GM12875 (cell line): ENCODE results near the gene MGAT3.

Experiments used
- H3K4me3 ChIP-seq: one replicate; pipeline ENCODE4 v1.5.1; 2011; ENCODE audit warnings: low read depth, low read length, control low read depth
- TF ChIP-seq, protein P1 (sequence below): IDR thresholded peaks from 2 replicates; pipeline ENCODE4 v1.5.1; 2011; ENCODE audit warnings: low read depth, mild to moderate bottlenecking, control low read depth, inconsistent platforms, low read length, moderate library complexity, borderline replicate concordance; ENCODE audit not compliant: insufficient read depth

The MGAT3 gene

DNA sequence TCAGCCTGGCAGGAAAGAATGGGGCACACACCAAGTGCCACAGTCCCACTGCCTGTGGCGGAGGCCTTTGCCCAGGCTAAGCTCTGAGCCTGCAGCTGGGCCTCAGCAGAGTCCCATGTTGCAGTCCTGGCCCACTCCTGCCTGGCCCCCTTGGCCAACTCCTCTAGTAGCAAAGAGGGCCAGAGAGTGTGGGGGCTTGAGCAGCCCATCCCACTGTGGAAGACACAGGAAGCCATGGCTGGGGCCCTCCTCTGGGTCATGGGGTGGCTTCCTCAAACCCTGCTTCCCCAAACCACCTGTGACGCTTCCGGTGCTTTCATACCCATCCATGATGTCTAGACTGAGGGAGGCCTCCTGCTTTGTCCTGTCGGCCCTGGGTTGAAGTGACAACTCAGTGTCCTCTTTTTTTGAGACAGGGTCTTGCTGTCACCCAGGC, 69.9 kb downstream of the MGAT3 start:
- TF ChIP-seq, protein P1, sequence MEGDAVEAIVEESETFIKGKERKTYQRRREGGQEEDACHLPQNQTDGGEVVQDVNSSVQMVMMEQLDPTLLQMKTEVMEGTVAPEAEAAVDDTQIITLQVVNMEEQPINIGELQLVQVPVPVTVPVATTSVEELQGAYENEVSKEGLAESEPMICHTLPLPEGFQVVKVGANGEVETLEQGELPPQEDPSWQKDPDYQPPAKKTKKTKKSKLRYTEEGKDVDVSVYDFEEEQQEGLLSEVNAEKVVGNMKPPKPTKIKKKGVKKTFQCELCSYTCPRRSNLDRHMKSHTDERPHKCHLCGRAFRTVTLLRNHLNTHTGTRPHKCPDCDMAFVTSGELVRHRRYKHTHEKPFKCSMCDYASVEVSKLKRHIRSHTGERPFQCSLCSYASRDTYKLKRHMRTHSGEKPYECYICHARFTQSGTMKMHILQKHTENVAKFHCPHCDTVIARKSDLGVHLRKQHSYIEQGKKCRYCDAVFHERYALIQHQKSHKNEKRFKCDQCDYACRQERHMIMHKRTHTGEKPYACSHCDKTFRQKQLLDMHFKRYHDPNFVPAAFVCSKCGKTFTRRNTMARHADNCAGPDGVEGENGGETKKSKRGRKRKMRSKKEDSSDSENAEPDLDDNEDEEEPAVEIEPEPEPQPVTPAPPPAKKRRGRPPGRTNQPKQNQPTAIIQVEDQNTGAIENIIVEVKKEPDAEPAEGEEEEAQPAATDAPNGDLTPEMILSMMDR, result no peak
- no peak overlapping the region for H3K4me3 ChIP-seq

DNA sequence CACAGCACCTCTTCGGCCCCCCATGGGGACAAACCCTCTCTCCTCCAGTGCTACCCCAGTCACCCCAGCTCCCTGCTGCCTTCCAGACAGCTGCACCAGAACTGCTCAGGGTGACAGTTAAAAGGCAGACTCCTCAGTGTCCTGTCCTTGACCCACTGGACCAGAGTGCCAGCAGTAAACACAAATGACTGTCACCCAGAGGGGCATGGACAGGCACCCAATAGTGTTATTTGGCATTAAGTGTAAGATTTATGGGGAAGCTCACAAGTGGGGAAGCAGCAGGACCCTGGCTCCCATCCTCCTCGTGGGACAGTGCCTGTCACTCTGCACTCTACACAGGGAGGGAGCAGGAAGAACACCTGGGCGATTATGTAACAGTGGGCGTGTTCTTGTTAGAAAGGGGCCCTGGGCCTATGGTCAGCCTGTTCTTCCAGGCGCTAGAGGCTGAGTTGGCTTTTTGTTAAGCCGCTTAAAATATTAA, 70.7 kb downstream of the MGAT3 start:
- TF ChIP-seq, protein P1, result no peak
- no peak overlapping the region for H3K4me3 ChIP-seq

DNA sequence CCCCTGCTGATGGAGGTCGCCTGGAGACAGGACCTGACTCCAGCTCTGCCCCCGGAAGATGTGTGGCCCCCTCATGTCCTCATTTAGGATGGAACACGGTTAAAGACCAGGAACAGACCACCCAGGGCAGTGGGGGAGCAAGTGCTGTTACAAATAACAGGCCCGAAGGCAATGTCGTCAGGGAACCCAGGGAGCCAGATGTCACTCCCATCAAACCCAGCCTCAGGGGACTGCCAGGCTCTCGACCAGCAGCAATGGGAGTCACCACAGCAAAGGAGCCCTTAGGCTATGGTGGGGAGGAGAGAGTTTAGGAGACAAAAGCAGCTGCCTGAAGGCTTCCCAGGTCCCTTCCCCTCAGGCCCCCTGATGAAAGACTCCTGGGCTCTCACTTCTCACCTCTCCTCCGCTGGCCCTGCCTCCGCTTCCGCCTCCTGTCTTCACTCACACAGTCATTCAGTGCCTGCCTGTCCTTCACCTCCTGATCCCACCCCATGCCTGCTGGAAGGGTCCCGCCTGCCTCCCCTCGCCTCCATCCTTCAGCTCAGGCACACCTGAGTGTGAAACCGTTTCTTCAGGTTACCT, 71.4 kb downstream of the MGAT3 start:
- H3K4me3 ChIP-seq, result peak overlapping the region; percentile 52

DNA sequence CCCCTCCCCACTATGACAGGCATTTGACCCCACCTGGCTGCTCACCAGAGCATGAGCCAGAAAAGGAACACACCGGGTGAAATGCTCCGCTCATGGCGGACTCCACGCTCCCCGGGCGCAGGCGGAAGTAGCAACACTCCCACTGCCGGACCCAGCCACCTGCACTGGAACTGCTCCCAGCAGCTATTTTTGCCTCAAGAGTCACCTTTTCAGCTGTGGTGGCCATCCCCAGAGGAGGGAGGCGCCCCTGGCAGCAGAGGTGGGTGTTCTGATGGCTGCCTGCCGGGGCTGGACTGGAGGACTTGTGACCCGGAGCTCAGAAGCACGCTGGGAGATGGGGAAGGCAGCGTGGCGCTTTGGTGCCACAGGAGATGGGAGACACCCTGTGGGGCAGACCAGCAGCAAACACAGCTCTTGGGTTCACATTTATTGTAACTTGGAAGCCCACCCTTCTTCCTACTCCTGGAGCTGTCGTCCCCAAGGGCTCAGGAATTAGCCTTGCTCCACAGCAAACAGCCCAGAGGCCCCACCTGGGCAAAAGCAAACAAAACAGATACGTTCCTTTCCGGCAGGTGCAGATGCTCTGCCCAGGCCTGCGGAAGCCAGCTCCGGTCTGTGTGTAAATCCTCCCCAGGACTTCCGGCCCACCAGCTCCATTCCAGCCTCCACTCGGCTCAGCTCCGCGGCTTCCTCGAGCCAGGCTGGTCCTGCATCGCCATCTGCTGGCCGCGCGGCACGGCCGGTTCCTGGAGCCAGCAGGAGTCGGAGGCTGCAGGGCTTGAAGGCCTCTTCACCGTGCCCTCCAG, 72.1 kb downstream of the MGAT3 start:
- H3K4me3 ChIP-seq, result peak overlapping the region; percentile 52
- TF ChIP-seq, protein P1, result peak; percentile 100

More for the DNA sequence above, 71.4 kb downstream of the MGAT3 start:
- TF ChIP-seq, protein P1, result no peak

DNA sequence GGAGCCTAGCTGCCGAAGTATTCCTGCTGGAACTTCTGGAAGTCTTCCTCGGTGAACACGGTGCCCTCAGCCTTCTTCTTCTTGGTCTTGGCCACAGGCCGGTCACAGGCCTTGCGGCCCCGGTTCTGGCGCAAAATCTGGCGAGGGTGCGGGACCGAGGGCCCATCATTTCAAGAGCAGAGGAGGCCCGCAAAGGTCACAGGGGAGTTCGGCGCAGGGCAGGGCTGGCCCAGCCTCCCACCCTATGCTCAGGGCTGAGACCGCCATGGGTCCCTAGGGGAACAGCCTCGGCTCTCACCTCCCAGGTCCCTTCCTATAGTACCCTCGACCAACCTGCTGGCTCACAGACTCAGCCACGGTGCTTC, 72.7 kb downstream of the MGAT3 start:
- TF ChIP-seq, protein P1, result no peak
- H3K4me3 ChIP-seq, result peak overlapping the region; percentile 36

DNA sequence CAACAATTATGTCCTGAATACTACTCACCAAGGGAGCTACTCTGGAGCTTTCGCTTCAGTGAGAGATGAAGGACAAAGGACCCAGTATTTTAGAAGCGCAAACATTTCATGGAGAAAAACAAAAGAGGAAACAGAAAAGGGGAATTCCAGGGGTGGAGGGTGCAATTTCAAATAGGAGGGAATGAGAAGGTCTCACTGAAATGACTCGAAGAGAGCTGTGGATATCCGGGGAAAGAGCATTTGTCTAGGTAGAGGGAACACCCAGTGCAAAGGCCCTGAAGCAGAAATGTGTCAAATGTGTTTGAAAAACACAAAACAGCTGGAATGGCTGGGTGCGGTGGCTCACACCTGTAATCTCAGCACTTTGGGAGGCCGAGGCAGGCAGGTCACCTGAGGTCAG, 73.3 kb downstream of the MGAT3 start:
- H3K4me3 ChIP-seq, result no peak overlapping the region
- TF ChIP-seq, protein P1, result no peak

DNA sequence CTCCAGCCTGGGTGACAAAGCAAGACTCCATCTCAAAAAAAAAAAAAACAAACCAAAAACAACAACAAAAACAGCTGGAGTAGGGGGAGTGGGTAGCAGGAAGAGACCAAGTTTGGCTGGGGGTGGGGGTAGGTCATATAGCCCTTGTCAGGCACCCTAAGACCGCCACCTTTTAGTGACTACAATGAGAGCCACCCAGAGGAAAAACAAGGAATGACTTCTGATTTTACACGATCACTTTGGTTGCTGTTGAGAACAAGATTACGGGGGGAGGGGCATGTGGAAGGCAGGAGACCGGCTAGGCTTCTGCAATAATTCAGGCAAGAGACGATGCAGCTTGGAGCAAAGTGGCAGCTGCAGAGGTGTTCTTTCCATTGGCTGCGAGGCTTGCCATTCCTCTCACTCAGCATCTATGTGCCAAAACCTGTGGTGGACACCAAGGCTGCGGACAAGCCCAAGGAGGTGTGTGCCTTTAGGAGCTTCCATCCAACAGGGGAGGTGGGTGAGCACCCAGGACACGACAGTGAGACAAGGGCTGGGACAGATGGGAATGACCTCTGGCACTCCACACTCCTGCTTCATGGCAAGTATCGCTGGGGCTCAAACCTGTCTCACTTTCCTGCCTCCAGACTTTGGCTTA, 74.0 kb downstream of the MGAT3 start:
- TF ChIP-seq, protein P1, result 0 out of 2 replicates have a peak, but pooled peaks have one; percentile 14
- no peak overlapping the region for H3K4me3 ChIP-seq
